Nephron progenitor cell (in vitro differentiated cells): Measurements from ENCODE around the gene CIAPIN1.
"Not testable (repeated sequence)": the region's sequence is repeated elsewhere in the genome, so short reads cannot be mapped to it uniquely, and the experiment has no call there.

Experiments used
- DNase-seq: peaks from one replicate; pipeline ENCODE4 v3.0.0; 2021
- H3K27ac Mint-ChIP-seq: 2 replicates; pipeline ENCODE4 v1.8.0; 2021; ENCODE audit warnings: mild to moderate bottlenecking, moderate library complexity, mixed read lengths
- H3K27me3 Mint-ChIP-seq: 2 replicates; pipeline ENCODE4 v1.8.0; 2021; ENCODE audit warnings: mild to moderate bottlenecking, low read depth, mixed read lengths; ENCODE audit not compliant: poor library complexity
- H3K36me3 Mint-ChIP-seq: 2 replicates; pipeline ENCODE4 v1.8.0; 2021; ENCODE audit warnings: low read depth, mixed read lengths
- H3K4me1 Mint-ChIP-seq: 2 replicates; pipeline ENCODE4 v1.8.0; 2021; ENCODE audit warnings: mixed read lengths
- H3K4me3 Mint-ChIP-seq: 2 replicates; pipeline ENCODE4 v1.8.0; 2021; ENCODE audit warnings: mild to moderate bottlenecking, moderate library complexity, mixed read lengths
- H3K9me3 Mint-ChIP-seq: 2 replicates; pipeline ENCODE4 v1.8.0; 2021; ENCODE audit warnings: mild to moderate bottlenecking, moderate library complexity, mixed read lengths
- CTCF ChIP-seq: fragments of 200-600 bp; sonication (generic); IDR thresholded peaks from 2 replicates; pipeline ENCODE4 v1.5.0; 2021; ENCODE audit warnings: antibody characterized with exemption

The CIAPIN1 gene

GRCh38 chr16:57407521-57408353, 39.4 kb downstream of the CIAPIN1 start:
- DNase-seq, result no peak
- H3K9me3 Mint-ChIP-seq, result no peaks in the 10 kb centered on the region
- H3K4me1 Mint-ChIP-seq, result peaks cover 23% of the 10 kb centered on the region
- H3K27me3 Mint-ChIP-seq, result peaks cover 35% of the 10 kb centered on the region
- no peak overlapping the region for H3K27ac Mint-ChIP-seq
- no peaks in the 10 kb centered on the region for H3K36me3 Mint-ChIP-seq
- no peak for TF ChIP-seq CTCF
- no peak overlapping the region for H3K4me3 Mint-ChIP-seq

GRCh38 chr16:57406881-57407280, 40.3 kb downstream of the CIAPIN1 start:
- H3K9me3 Mint-ChIP-seq, result no peaks in the 10 kb centered on the region
- H3K4me1 Mint-ChIP-seq, result peaks cover 23% of the 10 kb centered on the region
- no peaks in the 10 kb centered on the region for H3K36me3 Mint-ChIP-seq
- DNase-seq, result no peak
- no peak overlapping the region for H3K27ac Mint-ChIP-seq
- H3K4me3 Mint-ChIP-seq, result no peak overlapping the region
- peaks cover 35% of the 10 kb centered on the region for H3K27me3 Mint-ChIP-seq
- TF ChIP-seq CTCF, result no peak

- Mint-ChIP-seq H3K4me3 (no peak overlapping the region), H3K4me1 (peaks cover 11% of the 10 kb centered on the region), H3K27ac (peak overlapping the region; percentile 17), H3K27me3 (peaks cover 24% of the 10 kb centered on the region), H3K36me3 (no peaks in the 10 kb centered on the region), H3K9me3 (no peaks in the 10 kb centered on the region)
- DNase-seq, result no peak
- TF ChIP-seq CTCF, result no peak
Measured at GRCh38 chr16:57405097-57405496, 42.1 kb downstream of the CIAPIN1 start.

GRCh38 chr16:57403965-57404817, 43.0 kb downstream of the CIAPIN1 start, which contains the start of gene CCL17:
TSS of gene CCL17 (plus strand) at chr16:57404767. CDS start at chr16:57413933, 9,166 bp downstream.
- Mint-ChIP-seq H3K4me3 (no peak within 1 kb of the TSS), H3K27me3 (peaks cover 24% of the 10 kb centered on the region), H3K36me3 (no peaks in the 10 kb centered on the region), H3K9me3 (no peaks in the 10 kb centered on the region), H3K4me1 (peaks cover 4% of the 10 kb centered on the region), H3K27ac (peak within 1 kb of the TSS; percentile 17)
- no peak for TF ChIP-seq CTCF
- no peak for DNase-seq

GRCh38 chr16:57401943-57402640, 45.1 kb downstream of the CIAPIN1 start:
- DNase-seq, result peak; percentile 35
- no peak for TF ChIP-seq CTCF
- H3K4me3 Mint-ChIP-seq, result no peak overlapping the region
- H3K36me3 Mint-ChIP-seq, result no peaks in the 10 kb centered on the region
- H3K27me3 Mint-ChIP-seq, result peaks cover 21% of the 10 kb centered on the region
- H3K27ac Mint-ChIP-seq, result no peak overlapping the region
- no peaks in the 10 kb centered on the region for H3K9me3 Mint-ChIP-seq
- no peaks in the 10 kb centered on the region for H3K4me1 Mint-ChIP-seq

GRCh38 chr16:57397493-57397892, 49.7 kb downstream of the CIAPIN1 start:
- not testable (repeated sequence) for H3K4me1 Mint-ChIP-seq, DNase-seq, H3K36me3 Mint-ChIP-seq, H3K9me3 Mint-ChIP-seq, H3K4me3 Mint-ChIP-seq, H3K27ac Mint-ChIP-seq
- peaks cover 17% of the 10 kb centered on the region for H3K27me3 Mint-ChIP-seq
